CD14-positive monocyte (primary cell): ENCODE measurements around the gene USP3. TPM values are rescaled to one million over a fixed set of nuclear protein-coding genes. Genes with fewer than 3 reads are reported as not detected.
A peak's percentile ranks its signal among the peaks of the same experiment; 100 is the strongest.

Experiments used
- DNase-seq, 3 donors: peaks; one replicate each; pipeline ENCODE4 v3.0.0-alpha.2; 2011 to 2022
- H2AFZ ChIP-seq: 2 replicates; pipeline ENCODE4 v1.6.0; 2012; ENCODE audit warnings: mild to moderate bottlenecking, low read depth, low read length, inconsistent platforms; ENCODE audit not compliant: insufficient read depth, poor library complexity, severe bottlenecking
- H3K27ac ChIP-seq, 2 donors: 1 replicate in 1 of 2; 2 replicates in 1 of 2; pipeline ENCODE4 v1.5.1; 2012 to 2013; ENCODE audit warnings: low read length in 2 of 2, control low read depth in 1 of 2, inconsistent platforms in 1 of 2, low read depth in 1 of 2, mild to moderate bottlenecking in 1 of 2
- H3K27me3 ChIP-seq, 2 donors: one replicate each; pipeline versions ENCODE4 v1.6.0 to v1.6.1; 2011 to 2013; ENCODE audit warnings: low read length in 2 of 2; ENCODE audit not compliant: control insufficient read depth in 2 of 2, insufficient read depth in 2 of 2
- H3K36me3 ChIP-seq, 2 donors: replicated peaks in 1 of 2; 1 replicate in 1 of 2; 2 replicates in 1 of 2; pipeline versions ENCODE4 v1.5.1 to v1.6.1; 2012 to 2013; ENCODE audit warnings: low read length in 2 of 2, control low read depth in 1 of 2, inconsistent platforms in 1 of 2, mild to moderate bottlenecking in 1 of 2; ENCODE audit not compliant: insufficient read depth in 2 of 2, control insufficient read depth in 1 of 2
- H3K4me1 ChIP-seq, 2 donors: 1 replicate in 1 of 2; 2 replicates in 1 of 2; pipeline versions ENCODE4 v1.5.1 to v1.6.1; 2012 to 2013; ENCODE audit warnings: low read length in 2 of 2, control low read depth in 1 of 2, inconsistent platforms in 1 of 2, mild to moderate bottlenecking in 1 of 2, moderate library complexity in 1 of 2; ENCODE audit not compliant: insufficient read depth in 2 of 2, control insufficient read depth in 1 of 2
- H3K4me2 ChIP-seq: replicated peaks from 2 replicates; pipeline ENCODE3; 2012; ENCODE audit warnings: low read length, moderate library complexity, mild to moderate bottlenecking; ENCODE audit not compliant: poor library complexity, severe bottlenecking; ENCODE audit errors: extremely low read depth
- H3K4me3 ChIP-seq, 3 experiments: fragments of 200-600 bp in 1 of 3; sonication (generic) in 1 of 3; replicated peaks in 1 of 3; 1 replicate in 2 of 3; 2 replicates in 1 of 3; pipeline ENCODE4 v1.5.1; 2011 to 2013; ENCODE audit warnings: low read length in 3 of 3, mild to moderate bottlenecking in 3 of 3, control low read depth in 2 of 3, low read depth in 2 of 3, inconsistent platforms in 1 of 3, moderate library complexity in 1 of 3
- H3K79me2 ChIP-seq: 2 replicates; pipeline ENCODE4 v1.6.0; 2012; ENCODE audit warnings: mild to moderate bottlenecking, control low read depth, inconsistent platforms, low read length, moderate library complexity; ENCODE audit not compliant: insufficient read depth
- H3K9ac ChIP-seq: 2 replicates; pipeline ENCODE4 v1.6.0; 2017; ENCODE audit warnings: low read length, mild to moderate bottlenecking; ENCODE audit not compliant: insufficient read depth, poor library complexity, severe bottlenecking
- H3K9me3 ChIP-seq, 2 donors: replicated peaks in 1 of 2; 1 replicate in 1 of 2; 2 replicates in 1 of 2; pipeline versions ENCODE4 v1.5.1 to v1.6.1; 2012 to 2013; ENCODE audit warnings: low read length in 2 of 2, control low read depth in 1 of 2; ENCODE audit not compliant: control insufficient read depth in 1 of 2, insufficient read depth in 1 of 2
- H4K20me1 ChIP-seq: 2 replicates; pipeline ENCODE4 v1.6.0; 2012; ENCODE audit warnings: mild to moderate bottlenecking, low read length, control low read depth, moderate library complexity; ENCODE audit not compliant: insufficient read depth
- H3K27ac Mint-ChIP-seq, 7 donors: one replicate each; pipeline ENCODE4 v1.8.0; 2020; ENCODE audit warnings: mild to moderate bottlenecking in 7 of 7, mixed read lengths in 7 of 7, moderate library complexity in 6 of 7, inconsistent platforms in 2 of 7
- H3K27me3 Mint-ChIP-seq, 3 donors: one replicate each; pipeline ENCODE4 v1.8.0; 2021 to 2022; ENCODE audit warnings: low read depth in 3 of 3, mild to moderate bottlenecking in 3 of 3, mixed read lengths in 3 of 3, moderate library complexity in 3 of 3, inconsistent platforms in 1 of 3
- H3K36me3 Mint-ChIP-seq, 2 donors: one replicate each; pipeline ENCODE4 v1.8.0; 2020; ENCODE audit warnings: mixed read lengths in 2 of 2, inconsistent platforms in 1 of 2, mild to moderate bottlenecking in 1 of 2
- H3K4me1 Mint-ChIP-seq: one replicate; pipeline ENCODE4 v1.8.0; 2020; ENCODE audit warnings: mild to moderate bottlenecking, mixed read lengths
- H3K4me3 Mint-ChIP-seq, 2 donors: one replicate each; pipeline ENCODE4 v1.8.0; 2020; ENCODE audit warnings: mild to moderate bottlenecking in 2 of 2, mixed read lengths in 2 of 2, moderate library complexity in 1 of 2
- H3K9me3 Mint-ChIP-seq, 7 donors: one replicate each; pipeline ENCODE4 v1.8.0; 2020 to 2022; ENCODE audit warnings: mixed read lengths in 7 of 7, mild to moderate bottlenecking in 6 of 7, moderate library complexity in 6 of 7, inconsistent platforms in 2 of 7
- WGBS: methylation state at CpG from one replicate; pipeline ENCODE4 v1.1.5; 2013; ENCODE audit warnings: missing lambda C conversion rate; ENCODE audit not compliant: insufficient coverage; 5-methylcytosine and 5-hydroxymethylcytosine counted together
- intact Hi-C, 2 donors: fragments of 100-400 bp; cut with micrococcal nuclease; formaldehyde crosslinking; loops; one replicate each; pipeline versions ENCODE4 v1.15.0 to v1.15.1; 2023
- polyA plus RNA-seq, 3 donors: library from polyadenylated mRNA; depleted of rRNA in 1 of 3; unstranded in 2 of 3; stranded (reverse) in 1 of 3; fragments of 300-500 nt in 2 of 3; fragments of >200 nt in 1 of 3; fragmentation: Illumina TruSeq in 2 of 3; gene quantifications; 1 replicate in 2 of 3; 2 replicates in 1 of 3; pipeline ENCODE4 v1.2.3, GENCODE V29; 2012 to 2021
- TF ChIP-seq, protein P1 (sequence below): fragments of 200-600 bp; IDR thresholded peaks from one replicate; pipeline ENCODE4 v1.8.0; 2022; ENCODE audit warnings: antibody characterized with exemption, mild to moderate bottlenecking

Gene USP3
- polyA plus RNA-seq, 3 donors: 91.4 to 167 (median 122) TPM

GRCh38 chr15:63573533-63573932, 69.1 kb downstream of the USP3 start:
- intact Hi-C loops: no loop called here
- H3K36me3 ChIP-seq: peaks cover 98 to 100% of the 10 kb centered on the region in 2 donors

GRCh38 chr15:63575312-63575711, 70.9 kb downstream of the USP3 start:
- Histone ChIP-seq H3K4me2 (no peak overlapping the region), H2AFZ (no peak overlapping the region), H3K27me3 (no peaks in the 10 kb centered on the region), H3K9ac (no peak overlapping the region), H3K79me2 (peaks cover 60% of the 10 kb centered on the region), H3K27ac (peak overlapping the region in 1 of 2 donors; percentile 24), H3K9me3 (no peaks in the 10 kb centered on the region), H4K20me1 (peaks cover 99% of the 10 kb centered on the region), H3K36me3 (peaks cover 96 to 100% of the 10 kb centered on the region in 2 donors), H3K4me3 (no peak overlapping the region), H3K4me1 (no peaks in the 10 kb centered on the region)
- H3K4me3 Mint-ChIP-seq: no peak overlapping the region
- DNase-seq: no peak
- TF ChIP-seq, protein P1, sequence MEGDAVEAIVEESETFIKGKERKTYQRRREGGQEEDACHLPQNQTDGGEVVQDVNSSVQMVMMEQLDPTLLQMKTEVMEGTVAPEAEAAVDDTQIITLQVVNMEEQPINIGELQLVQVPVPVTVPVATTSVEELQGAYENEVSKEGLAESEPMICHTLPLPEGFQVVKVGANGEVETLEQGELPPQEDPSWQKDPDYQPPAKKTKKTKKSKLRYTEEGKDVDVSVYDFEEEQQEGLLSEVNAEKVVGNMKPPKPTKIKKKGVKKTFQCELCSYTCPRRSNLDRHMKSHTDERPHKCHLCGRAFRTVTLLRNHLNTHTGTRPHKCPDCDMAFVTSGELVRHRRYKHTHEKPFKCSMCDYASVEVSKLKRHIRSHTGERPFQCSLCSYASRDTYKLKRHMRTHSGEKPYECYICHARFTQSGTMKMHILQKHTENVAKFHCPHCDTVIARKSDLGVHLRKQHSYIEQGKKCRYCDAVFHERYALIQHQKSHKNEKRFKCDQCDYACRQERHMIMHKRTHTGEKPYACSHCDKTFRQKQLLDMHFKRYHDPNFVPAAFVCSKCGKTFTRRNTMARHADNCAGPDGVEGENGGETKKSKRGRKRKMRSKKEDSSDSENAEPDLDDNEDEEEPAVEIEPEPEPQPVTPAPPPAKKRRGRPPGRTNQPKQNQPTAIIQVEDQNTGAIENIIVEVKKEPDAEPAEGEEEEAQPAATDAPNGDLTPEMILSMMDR: no peak
- intact Hi-C loops: no loop called here
- peaks cover 67 to 88% of the 10 kb centered on the region in 2 donors for H3K36me3 Mint-ChIP-seq
- no CpG with 5 or more reads among the region's 1 CpG for WGBS
- H3K9me3 Mint-ChIP-seq: no peaks in the 10 kb centered on the region
- no peaks in the 10 kb centered on the region for H3K27me3 Mint-ChIP-seq
- H3K27ac Mint-ChIP-seq: no peak overlapping the region
- H3K4me1 Mint-ChIP-seq: no peaks in the 10 kb centered on the region

More at GRCh38 chr15:63573533-63573932, 69.1 kb downstream of the USP3 start:
- peaks cover 73 to 95% of the 10 kb centered on the region in 2 donors for H3K36me3 Mint-ChIP-seq
- Histone ChIP-seq H3K4me3 (no peak overlapping the region), H2AFZ (no peak overlapping the region), H3K4me2 (no peak overlapping the region), H3K9ac (no peak overlapping the region), H4K20me1 (peaks cover 100% of the 10 kb centered on the region), H3K4me1 (no peaks in the 10 kb centered on the region), H3K27me3 (no peaks in the 10 kb centered on the region), H3K79me2 (peaks cover 63% of the 10 kb centered on the region), H3K27ac (peak overlapping the region in 1 of 2 donors; percentile 29), H3K9me3 (no peaks in the 10 kb centered on the region)
- H3K4me3 Mint-ChIP-seq: no peak overlapping the region
- H3K27ac Mint-ChIP-seq: peak overlapping the region in 2 of 7 donors; percentile 8 to 61
- H3K27me3 Mint-ChIP-seq: no peaks in the 10 kb centered on the region
- no peaks in the 10 kb centered on the region for H3K9me3 Mint-ChIP-seq
- TF ChIP-seq, protein P1: no peak
- no peak for DNase-seq
- H3K4me1 Mint-ChIP-seq: no peaks in the 10 kb centered on the region
